Thymus (tissue), 11 donors: ENCODE results near the gene CEACAM5. TPM values are rescaled to one million over a fixed set of nuclear protein-coding genes. Genes with fewer than 3 reads are reported as not detected.

Experiments used
- DNase-seq, 9 donors: peaks; one replicate each; pipeline ENCODE4 v3.0.0-alpha.2; 2013; ENCODE audit warnings: low spot score in 9 of 9, low read depth in 6 of 9, missing footprints in 1 of 9
- H3K27ac ChIP-seq, 2 donors: one replicate each; pipeline ENCODE4 v1.5.1; 2013; ENCODE audit warnings: control low read depth in 1 of 2, low read depth in 1 of 2, low read length in 1 of 2, mild to moderate bottlenecking in 1 of 2, moderate library complexity in 1 of 2
- H3K27me3 ChIP-seq, 2 donors: one replicate each; pipeline ENCODE4 v1.5.1; 2013; ENCODE audit warnings: low read length in 1 of 2; ENCODE audit not compliant: control insufficient read depth in 2 of 2, insufficient read depth in 1 of 2
- H3K36me3 ChIP-seq, 2 donors: one replicate each; pipeline ENCODE4 v1.5.1; 2013; ENCODE audit warnings: low read length in 1 of 2, mild to moderate bottlenecking in 1 of 2, moderate library complexity in 1 of 2; ENCODE audit not compliant: control insufficient read depth in 2 of 2, insufficient read depth in 2 of 2
- H3K4me1 ChIP-seq, 2 donors: one replicate each; pipeline ENCODE4 v1.5.1; 2013; ENCODE audit warnings: low read length in 2 of 2; ENCODE audit not compliant: control insufficient read depth in 2 of 2, insufficient read depth in 2 of 2
- H3K4me3 ChIP-seq, 2 donors: one replicate each; pipeline ENCODE4 v1.5.1; 2013; ENCODE audit warnings: low read length in 2 of 2, control low read depth in 1 of 2, mild to moderate bottlenecking in 1 of 2
- H3K9me3 ChIP-seq, 2 donors: one replicate each; pipeline ENCODE4 v1.5.1; 2013; ENCODE audit warnings: low read length in 1 of 2, mild to moderate bottlenecking in 1 of 2; ENCODE audit not compliant: control insufficient read depth in 2 of 2, insufficient read depth in 1 of 2
- WGBS: extraction: QIAGEN DNeasy Blood & Tissue Kit; methylation state at CpG from one replicate; pipeline ENCODE4 v1.1.7; 2013; 5-methylcytosine and 5-hydroxymethylcytosine counted together
- polyA plus RNA-seq: library from polyadenylated mRNA; stranded (reverse); fragments of 200-250 nt; gene quantifications from one replicate; pipeline ENCODE4 v1.2.3, GENCODE V29; 2013
- total RNA-seq: library from RNA; stranded (reverse); fragments of 120-200 nt; gene quantifications from one replicate; pipeline ENCODE4 v1.2.4, GENCODE V29; 2013
- donor health status: healthy.

CEACAM5 gene
- total and polyA plus RNA-seq, 2 donors = 0.09 to 1.9 TPM

DNA sequence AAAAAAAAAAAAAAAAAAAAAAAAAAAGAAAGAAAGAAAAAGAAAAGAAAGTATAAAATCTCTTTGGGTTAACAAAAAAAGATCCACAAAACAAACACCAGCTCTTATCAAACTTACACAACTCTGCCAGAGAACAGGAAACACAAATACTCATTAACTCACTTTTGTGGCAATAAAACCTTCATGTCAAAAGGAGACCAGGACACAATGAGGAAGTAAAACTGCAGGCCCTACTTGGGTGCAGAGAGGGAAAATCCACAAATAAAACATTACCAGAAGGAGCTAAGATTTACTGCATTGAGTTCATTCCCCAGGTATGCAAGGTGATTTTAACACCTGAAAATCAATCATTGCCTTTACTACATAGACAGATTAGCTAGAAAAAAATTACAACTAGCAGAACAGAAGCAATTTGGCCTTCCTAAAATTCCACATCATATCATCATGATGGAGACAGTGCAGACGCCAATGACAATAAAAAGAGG is 9.6 kb upstream of the CEACAM5 start:
- H3K27ac ChIP-seq = no peak overlapping the region
- no peak overlapping the region for H3K4me3 ChIP-seq
- H3K4me1 ChIP-seq = no peaks in the 10 kb centered on the region
- no peaks in the 10 kb centered on the region for H3K36me3 ChIP-seq
- H3K27me3 ChIP-seq = no peaks in the 10 kb centered on the region
- DNase-seq = no peak
- 75% methylated on average over 1 of the region's 1 CpG for WGBS
- no peaks in the 10 kb centered on the region for H3K9me3 ChIP-seq

DNA sequence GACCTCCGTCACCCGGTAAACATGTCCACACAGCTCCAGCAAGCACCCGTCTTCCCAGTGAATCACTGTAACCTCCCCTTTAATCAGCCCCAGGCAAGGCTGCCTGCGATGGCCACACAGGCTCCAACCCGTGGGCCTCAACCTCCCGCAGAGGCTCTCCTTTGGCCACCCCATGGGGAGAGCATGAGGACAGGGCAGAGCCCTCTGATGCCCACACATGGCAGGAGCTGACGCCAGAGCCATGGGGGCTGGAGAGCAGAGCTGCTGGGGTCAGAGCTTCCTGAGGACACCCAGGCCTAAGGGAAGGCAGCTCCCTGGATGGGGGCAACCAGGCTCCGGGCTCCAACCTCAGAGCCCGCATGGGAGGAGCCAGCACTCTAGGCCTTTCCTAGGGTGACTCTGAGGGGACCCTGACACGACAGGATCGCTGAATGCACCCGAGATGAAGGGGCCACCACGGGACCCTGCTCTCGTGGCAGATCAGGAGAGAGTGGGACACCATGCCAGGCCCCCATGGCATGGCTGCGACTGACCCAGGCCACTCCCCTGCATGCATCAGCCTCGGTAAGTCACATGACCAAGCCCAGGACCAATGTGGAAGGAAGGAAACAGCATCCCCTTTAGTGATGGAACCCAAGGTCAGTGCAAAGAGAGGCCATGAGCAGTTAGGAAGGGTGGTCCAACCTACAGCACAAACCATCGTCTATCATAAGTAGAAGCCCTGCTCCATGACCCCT is 9.0 kb upstream of the CEACAM5 start:
- Histone ChIP-seq H3K9me3 (no peaks in the 10 kb centered on the region), H3K27me3 (no peaks in the 10 kb centered on the region), H3K4me1 (no peaks in the 10 kb centered on the region), H3K27ac (no peak overlapping the region), H3K4me3 (no peak overlapping the region), H3K36me3 (no peaks in the 10 kb centered on the region)
- no peak for DNase-seq
- WGBS = 85% methylated on average over 17 of the region's 17 CpGs

DNA sequence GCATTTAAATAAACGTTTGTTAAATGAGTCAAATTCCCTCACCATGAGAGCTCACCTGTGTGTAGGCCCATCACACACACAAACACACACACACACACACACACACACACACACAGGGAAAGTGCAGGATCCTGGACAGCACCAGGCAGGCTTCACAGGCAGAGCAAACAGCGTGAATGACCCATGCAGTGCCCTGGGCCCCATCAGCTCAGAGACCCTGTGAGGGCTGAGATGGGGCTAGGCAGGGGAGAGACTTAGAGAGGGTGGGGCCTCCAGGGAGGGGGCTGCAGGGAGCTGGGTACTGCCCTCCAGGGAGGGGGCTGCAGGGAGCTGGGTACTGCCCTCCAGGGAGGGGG is 8.5 kb upstream of the CEACAM5 start:
- Histone ChIP-seq H3K9me3 (no peaks in the 10 kb centered on the region), H3K27me3 (no peaks in the 10 kb centered on the region), H3K27ac (no peak overlapping the region), H3K4me1 (no peaks in the 10 kb centered on the region), H3K36me3 (no peaks in the 10 kb centered on the region), H3K4me3 (no peak overlapping the region)
- DNase-seq = no peak
- 93% methylated on average over 2 of the region's 2 CpGs for WGBS

- Histone ChIP-seq H3K27me3 (peaks cover 0 to 2% of the 10 kb centered on the region in 2 donors), H3K9me3 (no peaks in the 10 kb centered on the region), H3K27ac (no peak overlapping the region), H3K4me1 (no peaks in the 10 kb centered on the region), H3K36me3 (no peaks in the 10 kb centered on the region), H3K4me3 (no peak overlapping the region)
- WGBS = 91% methylated on average over 13 of the region's 13 CpGs
- DNase-seq = no peak
These were observed 7.8 kb upstream of the CEACAM5 start for GRCh38 chr19:41700381-41701195.

DNA sequence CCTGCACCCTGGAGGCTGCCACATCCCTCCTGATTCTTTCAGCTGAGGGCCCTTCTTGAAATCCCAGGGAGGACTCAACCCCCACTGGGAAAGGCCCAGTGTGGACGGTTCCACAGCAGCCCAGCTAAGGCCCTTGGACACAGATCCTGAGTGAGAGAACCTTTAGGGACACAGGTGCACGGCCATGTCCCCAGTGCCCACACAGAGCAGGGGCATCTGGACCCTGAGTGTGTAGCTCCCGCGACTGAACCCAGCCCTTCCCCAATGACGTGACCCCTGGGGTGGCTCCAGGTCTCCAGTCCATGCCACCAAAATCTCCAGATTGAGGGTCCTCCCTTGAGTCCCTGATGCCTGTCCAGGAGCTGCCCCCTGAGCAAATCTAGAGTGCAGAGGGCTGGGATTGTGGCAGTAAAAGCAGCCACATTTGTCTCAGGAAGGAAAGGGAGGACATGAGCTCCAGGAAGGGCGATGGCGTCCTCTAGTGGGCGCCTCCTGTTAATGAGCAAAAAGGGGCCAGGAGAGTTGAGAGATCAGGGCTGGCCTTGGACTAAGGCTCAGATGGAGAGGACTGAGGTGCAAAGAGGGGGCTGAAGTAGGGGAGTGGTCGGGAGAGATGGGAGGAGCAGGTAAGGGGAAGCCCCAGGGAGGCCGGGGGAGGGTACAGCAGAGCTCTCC is 6.9 kb upstream of the CEACAM5 start:
- DNase-seq = no peak
- 63% methylated on average over 10 of the region's 10 CpGs for WGBS
- H3K27ac ChIP-seq = no peak overlapping the region

DNA sequence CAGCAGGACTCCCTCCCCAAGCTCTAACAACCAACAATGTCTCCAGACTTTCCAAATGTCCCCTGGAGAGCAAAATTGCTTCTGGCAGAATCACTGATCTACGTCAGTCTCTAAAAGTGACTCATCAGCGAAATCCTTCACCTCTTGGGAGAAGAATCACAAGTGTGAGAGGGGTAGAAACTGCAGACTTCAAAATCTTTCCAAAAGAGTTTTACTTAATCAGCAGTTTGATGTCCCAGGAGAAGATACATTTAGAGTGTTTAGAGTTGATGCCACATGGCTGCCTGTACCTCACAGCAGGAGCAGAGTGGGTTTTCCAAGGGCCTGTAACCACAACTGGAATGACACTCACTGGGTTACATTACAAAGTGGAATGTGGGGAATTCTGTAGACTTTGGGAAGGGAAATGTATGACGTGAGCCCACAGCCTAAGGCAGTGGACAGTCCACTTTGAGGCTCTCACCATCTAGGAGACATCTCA is 6.2 kb upstream of the CEACAM5 start:
- peaks cover 0 to 2% of the 10 kb centered on the region in 2 donors for H3K27me3 ChIP-seq
- no peak overlapping the region for H3K4me3 ChIP-seq
- H3K27ac ChIP-seq = no peak overlapping the region
- WGBS = 84% methylated on average over 3 of the region's 3 CpGs
- no peaks in the 10 kb centered on the region for H3K9me3 ChIP-seq
- H3K36me3 ChIP-seq = no peaks in the 10 kb centered on the region
- H3K4me1 ChIP-seq = peaks cover 0 to 3% of the 10 kb centered on the region in 2 donors
- DNase-seq = no peak

More for the DNA sequence above, 6.9 kb upstream of the CEACAM5 start:
- no peaks in the 10 kb centered on the region for H3K36me3 ChIP-seq
- H3K27me3 ChIP-seq = peaks cover 0 to 2% of the 10 kb centered on the region in 2 donors
- H3K4me1 ChIP-seq = no peaks in the 10 kb centered on the region
- no peak overlapping the region for H3K4me3 ChIP-seq
- H3K9me3 ChIP-seq = no peaks in the 10 kb centered on the region

- Histone ChIP-seq H3K27me3 (peaks cover 0 to 2% of the 10 kb centered on the region in 2 donors), H3K9me3 (no peaks in the 10 kb centered on the region), H3K27ac (no peak overlapping the region), H3K4me1 (peaks cover 0 to 3% of the 10 kb centered on the region in 2 donors), H3K4me3 (no peak overlapping the region), H3K36me3 (no peaks in the 10 kb centered on the region)
- WGBS = 88% methylated on average over 8 of the region's 8 CpGs
- no peak for DNase-seq
These were observed 4.7 kb upstream of the CEACAM5 start for GRCh38 chr19:41703602-41704293.

GRCh38 chr19:41705393-41706174 is 2.8 kb upstream of the CEACAM5 start:
- Histone ChIP-seq H3K4me1 (peaks cover 0 to 3% of the 10 kb centered on the region in 2 donors), H3K9me3 (no peaks in the 10 kb centered on the region), H3K27me3 (peaks cover 0 to 2% of the 10 kb centered on the region in 2 donors), H3K27ac (no peak overlapping the region), H3K4me3 (no peak overlapping the region), H3K36me3 (no peaks in the 10 kb centered on the region)
- DNase-seq = peak in 5 of 9 donors; percentile 2 to 37 (median 22)
- WGBS = 46% methylated on average over 10 of the region's 10 CpGs
